NOMO-1 treated with dmso at 0.1 percent for 144 hours (cell line): ENCODE results near the gene SPINK4.

Source experiments
- DNase-seq: peaks from one replicate; lab custom pipeline; 2025; ENCODE audit not compliant: unreplicated experiment; lab: John Stamatoyannopoulos, UW

The SPINK4 gene

DNA sequence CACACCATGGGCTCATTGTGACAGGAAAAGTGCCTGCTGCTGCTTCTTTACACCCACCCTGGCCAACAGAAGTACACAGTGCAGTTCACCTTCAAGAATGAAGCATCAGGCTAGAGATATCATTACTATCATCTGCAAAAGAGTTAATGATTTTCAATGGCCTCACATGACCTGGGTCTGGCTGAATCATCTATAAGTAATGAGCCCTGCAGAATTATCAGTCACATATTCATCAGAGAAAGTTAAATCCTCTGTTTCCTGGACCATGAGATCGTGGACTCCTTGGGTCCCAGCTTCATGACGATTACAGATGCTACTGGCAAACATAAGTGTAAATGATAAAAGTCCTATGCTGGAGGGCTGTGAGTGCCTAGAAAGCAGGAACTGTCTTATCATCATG lies 16.3 kb downstream of the SPINK4 start:
- no peak for DNase-seq

DNA sequence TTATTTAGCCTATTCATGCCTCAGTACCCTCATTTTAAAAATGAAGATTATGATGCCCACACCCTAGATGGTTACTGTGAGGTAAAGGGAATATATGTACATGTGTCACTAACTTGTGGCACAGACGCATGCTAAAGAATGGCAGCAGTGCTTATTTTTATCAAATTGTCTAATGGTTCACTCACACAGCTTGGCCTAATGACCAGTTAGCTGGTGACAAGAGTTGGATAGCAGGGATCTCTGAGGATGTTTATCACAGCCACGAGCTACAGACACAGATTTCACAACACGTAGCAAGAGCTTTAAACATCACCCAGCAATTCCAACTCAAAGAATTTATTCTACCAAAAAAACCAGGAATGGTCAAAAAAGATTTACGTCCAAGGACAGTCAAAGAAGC lies 17.3 kb downstream of the SPINK4 start:
- no peak for DNase-seq

DNA sequence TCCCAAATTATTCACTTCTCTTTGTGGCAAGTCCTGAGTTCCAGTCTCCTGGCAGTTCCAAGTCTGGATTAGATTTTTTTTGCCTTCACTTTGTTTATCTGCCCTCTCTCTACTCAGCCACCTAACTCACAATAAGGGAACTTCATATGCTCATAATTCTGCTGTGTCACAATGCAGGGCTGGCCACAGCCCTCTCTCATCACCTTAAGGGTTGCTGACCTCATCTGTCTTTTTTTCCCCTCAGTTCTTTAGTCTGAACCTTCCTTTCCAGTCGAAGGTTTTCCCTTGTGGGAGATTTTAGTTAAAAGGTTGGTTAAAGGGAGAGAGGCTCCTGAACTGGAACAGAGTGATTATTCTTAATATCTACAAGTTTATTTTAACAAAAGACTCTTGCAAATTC lies 20.4 kb downstream of the SPINK4 start:
- DNase-seq: no peak

- peak; percentile 15 for DNase-seq
These were observed 23.4 kb downstream of the SPINK4 start for GRCh38 chr9:33263131-33264002.

DNA sequence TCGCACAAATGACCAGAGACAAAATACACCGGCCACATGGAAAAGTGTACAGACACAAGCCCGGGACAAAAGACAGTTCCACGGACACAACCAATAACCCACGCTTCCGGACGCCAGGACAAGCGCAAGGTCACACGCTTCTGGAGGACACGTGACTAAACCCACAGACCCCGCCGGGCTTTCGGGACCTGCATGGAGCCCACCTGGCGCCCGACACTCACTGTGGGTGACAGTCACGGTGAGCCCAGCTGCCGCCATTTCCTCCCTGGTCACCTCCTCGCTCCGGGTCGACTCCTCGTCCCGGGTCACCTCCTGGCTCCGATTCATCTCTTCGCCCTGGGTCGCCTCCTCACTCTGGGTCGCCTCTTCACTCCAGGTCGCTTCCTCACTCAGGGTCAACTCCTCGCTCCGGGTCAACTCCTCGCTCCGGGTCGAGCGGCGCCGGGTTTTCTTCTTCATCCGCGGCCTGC lies 24.1 kb downstream of the SPINK4 start:
- DNase-seq: no peak

DNA sequence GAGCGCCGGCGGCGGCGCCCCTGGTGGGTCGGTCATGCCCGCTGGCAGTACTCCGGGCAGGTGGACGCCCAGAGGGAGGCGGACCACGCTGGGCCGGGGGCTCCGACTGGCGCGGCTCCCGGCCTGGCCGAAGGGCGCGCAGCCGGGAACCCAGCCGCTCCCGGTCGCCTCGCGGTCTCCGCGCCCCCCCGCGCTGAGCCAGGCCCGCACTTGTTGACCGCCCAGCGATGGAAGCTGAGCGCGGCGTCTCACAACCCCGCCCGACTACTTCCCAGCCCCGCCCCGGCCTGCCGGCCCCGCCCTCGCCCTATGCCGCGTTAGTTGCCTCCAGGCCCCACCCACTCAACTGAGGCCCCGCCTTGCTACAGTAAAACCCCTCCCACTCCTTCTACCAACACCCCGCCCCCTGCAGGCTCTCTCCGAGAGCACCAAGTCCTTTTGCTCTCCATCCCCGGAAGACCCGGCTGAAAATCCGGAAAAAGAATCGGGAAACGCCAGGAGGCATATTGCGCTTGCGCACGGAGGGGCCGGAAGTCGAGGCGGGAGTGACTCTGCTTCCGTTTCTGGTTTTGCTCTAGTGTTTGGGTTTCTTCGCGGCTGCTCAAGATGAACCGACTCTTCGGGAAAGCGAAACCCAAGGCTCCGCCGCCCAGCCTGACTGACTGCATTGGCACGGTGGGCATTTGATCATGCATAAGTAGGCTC lies 24.7 kb downstream of the SPINK4 start, which contains the start of the genes BAG1 and CHMP5:
Gene BAG1, minus strand, starts transcription at position 236 of the 705 bp plus-strand sequence.
Gene CHMP5, plus strand, starts transcription at position 577 of the 705 bp plus-strand sequence. Its CDS starts 30 bp downstream, at position 607.
- peak; percentile 100 for DNase-seq

DNA sequence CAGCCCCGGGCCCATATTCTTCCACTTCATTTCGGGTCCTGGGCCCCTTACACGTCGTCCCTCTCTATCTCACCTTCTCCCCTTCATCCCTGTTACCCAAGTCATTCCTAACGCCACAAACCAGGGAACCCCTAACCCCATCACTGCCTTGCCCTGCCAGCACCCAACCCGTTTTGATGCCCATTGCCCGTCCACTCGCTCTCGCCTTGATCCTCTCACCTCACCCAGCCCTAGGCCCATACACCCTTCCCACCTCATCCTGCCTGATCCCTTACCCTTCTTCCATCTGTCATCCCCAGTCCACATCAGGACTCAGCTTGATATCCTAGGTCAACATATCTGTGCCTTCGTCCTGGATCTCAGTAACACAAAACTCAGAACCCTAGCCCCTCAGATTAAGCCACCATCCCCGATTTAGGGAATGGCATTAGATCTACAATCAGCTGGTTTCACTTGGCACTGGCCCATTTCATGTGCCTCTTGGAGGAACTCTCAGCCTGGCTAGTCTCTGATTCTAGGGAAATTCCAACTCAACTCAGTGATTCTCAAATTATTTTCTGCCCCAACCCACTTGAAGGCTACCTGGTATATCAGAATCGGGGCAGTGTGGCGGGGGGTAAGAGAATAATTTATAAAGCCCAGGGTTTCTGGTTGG lies 25.4 kb downstream of the SPINK4 start:
- DNase-seq: no peak

GRCh38 chr9:33267151-33267767 lies 27.3 kb downstream of the SPINK4 start:
- DNase-seq: no peak

- DNase-seq: no peak
These were observed 30.2 kb downstream of the SPINK4 start for GRCh38 chr9:33270146-33270545.

GRCh38 chr9:33272061-33272460 lies 32.1 kb downstream of the SPINK4 start:
- DNase-seq: no peak

- DNase-seq: no peak
These were observed 33.5 kb downstream of the SPINK4 start for GRCh38 chr9:33273266-33273971.

- no peak for DNase-seq
These were observed 34.0 kb downstream of the SPINK4 start for GRCh38 chr9:33273972-33274328.

GRCh38 chr9:33277484-33277883 lies 37.5 kb downstream of the SPINK4 start:
- no peak for DNase-seq

- DNase-seq: no peak
These were observed 45.5 kb downstream of the SPINK4 start for GRCh38 chr9:33285502-33285901.

DNA sequence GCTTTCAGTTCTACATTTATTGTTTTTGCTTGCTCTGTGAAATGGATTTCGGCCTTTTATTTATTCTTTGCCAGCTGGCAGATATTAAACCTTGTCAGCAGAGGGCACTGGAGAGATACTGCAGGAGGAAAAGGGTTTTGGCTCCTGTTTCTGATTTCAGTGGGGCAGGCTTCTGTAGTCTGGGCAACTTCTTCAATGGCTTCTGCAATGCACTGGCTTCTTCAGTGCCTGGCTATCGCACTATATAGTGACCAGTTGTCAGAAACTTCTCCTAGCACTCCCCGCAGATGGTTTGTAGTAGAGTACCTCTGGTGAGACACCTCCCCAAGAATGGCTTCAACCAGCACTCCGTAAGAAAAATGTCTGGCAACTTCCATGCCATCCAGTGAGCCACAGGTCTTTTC lies 47.1 kb downstream of the SPINK4 start:
- DNase-seq: peak; percentile 76

DNA sequence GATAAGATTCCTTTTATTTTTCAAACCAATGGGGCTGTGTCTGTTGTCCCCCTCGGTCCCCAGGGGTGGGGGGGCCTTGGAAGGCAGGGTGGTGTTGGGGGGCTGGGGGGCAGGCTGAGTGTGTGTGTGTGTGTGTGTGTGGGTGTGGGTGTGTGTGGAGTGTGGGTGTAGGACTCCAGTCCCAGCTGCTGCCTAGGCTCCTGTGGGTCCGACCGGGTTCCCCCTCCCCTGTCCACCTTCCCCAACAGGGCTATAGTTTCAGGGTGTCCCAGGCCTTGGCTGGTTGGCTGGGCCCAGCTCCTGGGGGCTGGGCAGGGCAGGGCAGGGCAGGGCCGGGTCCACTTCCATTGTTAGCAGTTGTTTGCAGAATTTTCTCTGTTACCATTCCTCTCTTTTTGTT lies 48.3 kb downstream of the SPINK4 start:
- no peak for DNase-seq

DNA sequence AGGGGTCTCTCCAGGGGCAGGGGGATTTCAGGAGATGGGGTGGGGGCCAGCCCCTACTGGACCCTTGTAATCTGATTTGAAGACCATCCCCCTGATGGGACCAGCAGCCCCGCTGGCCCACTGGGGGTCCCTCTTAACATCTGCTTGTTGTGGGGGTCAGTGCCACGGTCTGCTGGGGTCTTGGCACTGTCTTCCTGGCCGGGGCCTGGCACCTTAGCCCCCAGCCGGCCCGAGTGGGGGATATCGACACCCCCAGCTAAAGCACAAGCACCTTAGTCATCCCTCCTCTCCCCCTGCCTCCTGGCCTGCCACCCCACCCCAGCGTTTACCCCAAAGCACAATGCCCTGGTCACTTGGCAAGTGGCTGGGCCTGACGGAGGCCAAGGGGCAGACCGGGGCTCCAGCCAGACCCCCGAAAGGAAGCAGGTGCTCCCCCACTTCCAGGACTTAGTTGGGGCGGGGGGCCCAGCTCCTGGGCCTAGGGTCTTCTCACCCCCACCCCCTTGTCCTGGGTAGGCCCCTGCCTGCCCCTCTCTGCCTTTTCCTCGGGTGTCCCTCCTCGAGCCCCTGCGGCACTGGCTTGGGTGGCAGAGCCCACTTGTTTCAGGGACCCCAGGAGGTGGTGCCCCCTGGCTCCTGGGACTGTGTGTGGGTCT lies 49.0 kb downstream of the SPINK4 start:
- no peak for DNase-seq

DNA sequence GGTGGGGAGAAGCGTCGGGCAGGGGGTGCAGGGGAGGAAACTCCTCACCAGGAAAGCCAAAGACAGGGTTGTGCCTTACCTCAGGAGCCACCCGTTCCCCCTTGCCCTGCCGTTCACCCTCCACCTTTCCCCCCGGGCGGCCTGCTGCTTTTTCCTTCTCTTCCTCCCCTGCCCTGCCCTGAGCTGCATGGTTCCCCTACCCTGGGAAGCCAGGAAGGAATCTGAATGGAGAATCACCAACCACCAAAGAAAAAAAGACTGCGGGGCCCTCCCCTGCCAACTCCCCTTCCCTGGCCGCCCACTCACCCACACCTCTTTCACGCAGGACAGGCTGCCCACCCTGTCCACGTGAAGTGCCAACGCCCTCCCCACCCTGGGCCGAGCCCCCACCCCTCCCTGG lies 49.5 kb downstream of the SPINK4 start:
- no peak for DNase-seq

GRCh38 chr9:33289936-33290246 lies 49.9 kb downstream of the SPINK4 start:
- no peak for DNase-seq
